ENCODE data around the gene SPINT1.

DNA sequence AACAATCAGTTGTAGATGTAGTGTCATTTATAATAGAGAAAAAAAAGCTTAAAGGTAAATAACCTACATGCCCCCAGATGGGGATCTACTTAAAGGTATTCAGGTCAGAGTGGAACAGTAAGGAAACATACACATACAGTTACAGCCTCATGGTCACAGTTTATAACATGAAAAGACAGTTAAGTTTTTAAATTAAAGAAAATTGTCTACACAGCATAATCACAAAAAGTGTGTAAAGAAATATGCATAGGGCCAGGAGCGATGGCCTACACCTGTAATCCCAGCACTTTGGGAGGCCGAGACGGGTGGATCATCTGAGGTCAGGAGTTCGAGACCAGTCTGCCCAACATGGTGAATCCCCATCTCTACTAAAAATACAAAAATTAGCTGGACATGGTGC is 23.4 kb downstream of the SPINT1 start:
- no peak for TF ChIP-seq CTCF (IDR thresholded peaks at IDR 0.05)
- TF ChIP-seq POLR2A (IDR thresholded peaks at IDR 0.05): no peak
- no peak for TF ChIP-seq POLR2AphosphoS5 (IDR thresholded peaks at IDR 0.05)

Data from stomach (tissue), 4 donors.